Gastroesophageal sphincter (tissue), 4 donors: Measurements from ENCODE around the gene CPNE8. TPM values are rescaled to one million over a fixed set of nuclear protein-coding genes. Genes with fewer than 3 reads are reported as not detected.

Experiments
- ATAC-seq: fragments of 150-250 bp; one replicate; pipeline ENCODE4 v1.9.1; 2016; ENCODE audit warnings: mild to moderate bottlenecking, moderate library complexity
- H3K27ac ChIP-seq, 4 donors: fragments of 200-600 bp; sonication (generic) in 3 of 4; 1 replicate in 3 of 4; 2 replicates in 1 of 4; pipeline ENCODE4 v1.5.1; 2016 to 2019
- H3K27me3 ChIP-seq: fragments of 200-600 bp; sonication (generic); one replicate; pipeline ENCODE4 v1.5.1; 2019
- H3K36me3 ChIP-seq, 2 donors: fragments of 200-600 bp; sonication (generic); one replicate each; pipeline ENCODE4 v1.5.1; 2019; ENCODE audit warnings: control low read depth in 1 of 2
- H3K4me1 ChIP-seq, 3 donors: fragments of 200-600 bp; sonication (generic); 1 replicate in 2 of 3; 2 replicates in 1 of 3; pipeline ENCODE4 v1.5.1; 2016 to 2019; ENCODE audit warnings: control low read depth in 2 of 3
- H3K4me3 ChIP-seq, 2 donors: fragments of 200-600 bp; sonication (generic); one replicate each; pipeline ENCODE4 v1.5.1; 2019; ENCODE audit warnings: mild to moderate bottlenecking in 1 of 2, moderate library complexity in 1 of 2
- H3K9me3 ChIP-seq, 3 donors: fragments of 200-600 bp; sonication (generic); one replicate each; pipeline ENCODE4 v1.5.1; 2017 to 2019; ENCODE audit warnings: control low read depth in 2 of 3
- CTCF ChIP-seq, 4 experiments: fragments of 200-600 bp in 2 of 4; fragments of 450-650 bp in 2 of 4; sonication (generic) in 1 of 4; IDR thresholded peaks; one replicate each; pipeline ENCODE4 v1.5.1; 2017 to 2019; ENCODE audit warnings: antibody characterized with exemption in 4 of 4, mild to moderate bottlenecking in 2 of 4, moderate library complexity in 2 of 4
- EP300 ChIP-seq: sonication (generic); formaldehyde crosslinking; IDR thresholded peaks from one replicate; pipeline ENCODE4 v1.6.1; 2017; ENCODE audit warnings: antibody characterized with exemption, mild to moderate bottlenecking
- POLR2A ChIP-seq, 2 donors: fragments of 450-650 bp; IDR thresholded peaks; one replicate each; pipeline ENCODE4 v1.6.1; 2017; ENCODE audit warnings: antibody characterized with exemption in 2 of 2, mild to moderate bottlenecking in 2 of 2, moderate library complexity in 1 of 2
- POLR2AphosphoS5 ChIP-seq: sonication (generic); formaldehyde crosslinking; IDR thresholded peaks from one replicate; pipeline ENCODE4 v1.6.1; 2017; ENCODE audit warnings: antibody characterized with exemption
- WGBS, 2 donors: methylation state at CpG; one replicate each; pipeline ENCODE4 v1.1.5; 2018; ENCODE audit warnings: low coverage in 1 of 2; 5-methylcytosine and 5-hydroxymethylcytosine counted together
- total RNA-seq, 4 donors: library from RNA; depleted of rRNA; stranded (reverse); fragments of >200 nt; gene quantifications; one replicate each; pipeline ENCODE4 v1.1.0, GENCODE V29; 2016

The CPNE8 gene
- total RNA-seq, 4 donors from 2014 or later, result 15.5 to 44.2 (median 21.2) TPM

GRCh38 chr12:38653650-38654049 is 251.7 kb downstream of the CPNE8 start:
- no peak overlapping the region for H3K4me3 ChIP-seq
- no peak for TF ChIP-seq POLR2A (IDR thresholded peaks at IDR 0.05)
- no peak for TF ChIP-seq EP300
- no peak for TF ChIP-seq POLR2AphosphoS5
- no peak for TF ChIP-seq CTCF (IDR thresholded peaks at IDR 0.05)
- no peaks in the 10 kb centered on the region for H3K9me3 ChIP-seq
- ATAC-seq, result no peak
- H3K36me3 ChIP-seq, result peaks cover 0 to 8% of the 10 kb centered on the region in 2 donors
- H3K27ac ChIP-seq, result no peak overlapping the region
- no peaks in the 10 kb centered on the region for H3K27me3 ChIP-seq
- WGBS, 2 donors, result 81 to 83% methylated on average over 2 of the region's 2 CpGs
- H3K4me1 ChIP-seq, result no peaks in the 10 kb centered on the region

- no peak for ATAC-seq
These were observed 256.6 kb downstream of the CPNE8 start for GRCh38 chr12:38648813-38649212.

GRCh38 chr12:38646146-38646545 is 259.2 kb downstream of the CPNE8 start:
- 25 to 61% methylated on average over 4 of the region's 4 CpGs for WGBS, 2 donors
- no peaks in the 10 kb centered on the region for H3K27me3 ChIP-seq
- no peaks in the 10 kb centered on the region for H3K4me1 ChIP-seq
- H3K27ac ChIP-seq, result no peak overlapping the region
- ATAC-seq, result no peak
- TF ChIP-seq CTCF (IDR thresholded peaks at IDR 0.05), result no peak
- TF ChIP-seq POLR2A (IDR thresholded peaks at IDR 0.05), result no peak
- TF ChIP-seq POLR2AphosphoS5, result no peak
- TF ChIP-seq EP300, result no peak
- H3K4me3 ChIP-seq, result no peak overlapping the region
- no peaks in the 10 kb centered on the region for H3K36me3 ChIP-seq
- H3K9me3 ChIP-seq, result no peaks in the 10 kb centered on the region

More at GRCh38 chr12:38648813-38649212, 256.6 kb downstream of the CPNE8 start:
- Histone ChIP-seq H3K4me1 (no peaks in the 10 kb centered on the region), H3K36me3 (no peaks in the 10 kb centered on the region), H3K4me3 (no peak overlapping the region), H3K9me3 (no peaks in the 10 kb centered on the region), H3K27ac (no peak overlapping the region), H3K27me3 (no peaks in the 10 kb centered on the region)
- 83 to 90% methylated on average over 1 of the region's 1 CpG for WGBS, 2 donors
- TF ChIP-seq POLR2AphosphoS5, result no peak
- TF ChIP-seq EP300, result no peak
- TF ChIP-seq POLR2A (IDR thresholded peaks at IDR 0.05), result no peak
- TF ChIP-seq CTCF (IDR thresholded peaks at IDR 0.05), result no peak

GRCh38 chr12:38639625-38640024 is 265.8 kb downstream of the CPNE8 start:
- TF ChIP-seq POLR2A (IDR thresholded peaks at IDR 0.05), result no peak
- TF ChIP-seq CTCF (IDR thresholded peaks at IDR 0.05), result no peak
- TF ChIP-seq POLR2AphosphoS5, result no peak
- no peak for TF ChIP-seq EP300
- no peak overlapping the region for H3K27ac ChIP-seq
- H3K36me3 ChIP-seq, result no peaks in the 10 kb centered on the region
- H3K9me3 ChIP-seq, result no peaks in the 10 kb centered on the region
- H3K4me1 ChIP-seq, result no peaks in the 10 kb centered on the region
- no peaks in the 10 kb centered on the region for H3K27me3 ChIP-seq
- WGBS, 2 donors, result 71 to 73% methylated on average over 5 to 7 of the region's 7 CpGs
- no peak for ATAC-seq
- H3K4me3 ChIP-seq, result no peak overlapping the region

GRCh38 chr12:38638401-38638800 is 267.0 kb downstream of the CPNE8 start:
- H3K4me1 ChIP-seq, result no peaks in the 10 kb centered on the region
- ATAC-seq, result no peak
- H3K9me3 ChIP-seq, result no peaks in the 10 kb centered on the region
- TF ChIP-seq POLR2AphosphoS5 (no peak), EP300 (no peak), POLR2A (IDR thresholded peaks at IDR 0.05) (no peak), CTCF (IDR thresholded peaks at IDR 0.05) (no peak)
- no peaks in the 10 kb centered on the region for H3K36me3 ChIP-seq
- WGBS, 2 donors, result 63 to 90% methylated on average over 1 to 2 of the region's 2 CpGs
- no peak overlapping the region for H3K27ac ChIP-seq
- no peaks in the 10 kb centered on the region for H3K27me3 ChIP-seq
- no peak overlapping the region for H3K4me3 ChIP-seq
